ENCODE results near the gene HECA. TPM values are rescaled to one million over a fixed set of nuclear protein-coding genes. Genes with fewer than 3 reads are reported as not detected.

HECA gene
- total RNA-seq, 2 donors from 2014 or later, result 5.6 to 6.0 TPM

DNA sequence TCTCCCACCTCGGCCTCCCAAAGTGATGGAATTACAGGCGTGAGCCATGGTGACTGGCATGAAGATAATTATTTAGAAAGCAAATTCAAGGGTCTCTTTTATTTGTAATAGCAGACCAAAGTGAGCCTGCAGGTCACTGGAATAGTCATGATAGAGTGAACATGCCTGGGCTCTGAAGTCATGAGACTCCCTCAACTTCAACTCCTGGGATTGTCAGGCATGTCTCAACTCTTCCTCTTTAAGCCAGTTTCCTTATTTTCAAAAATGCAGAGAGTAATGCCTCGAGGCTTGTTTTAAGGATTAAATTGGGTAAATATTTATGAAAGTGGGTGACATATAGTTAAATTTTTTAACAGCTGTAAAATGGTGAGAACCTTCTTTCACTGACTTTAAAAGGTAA, 22.7 kb upstream of the HECA start:
- Histone ChIP-seq H3K4me3 (ENCODE audit: low read length) (no peak overlapping the region), H3K9ac (ENCODE audit: extremely low read depth, low read length, poor library complexity, severe bottlenecking) (no peak overlapping the region), H3K9me3 (ENCODE audit: control insufficient read depth, low read length) (no peaks in the 10 kb centered on the region), H3K27me3 (ENCODE audit: control insufficient read depth, insufficient read depth, low read length, poor library complexity, severe bottlenecking) (no peaks in the 10 kb centered on the region), H3K4me1 (ENCODE audit: control insufficient read depth, insufficient read depth, low read length) (no peaks in the 10 kb centered on the region), H3K36me3 (ENCODE audit: control insufficient read depth, insufficient read depth, low read length) (no peaks in the 10 kb centered on the region), H3K27ac (ENCODE audit: low read depth, low read length) (no peak overlapping the region)
- TF ChIP-seq CTCF (conservative IDR thresholded peaks at IDR 0.05), result no peak
- no peaks in the 10 kb centered on the region for H3K36me3 Mint-ChIP-seq (ENCODE audit: low read depth)
- no peaks in the 10 kb centered on the region for H3K9me3 Mint-ChIP-seq
- DNase-seq, result no peak
- peaks cover 6% of the 10 kb centered on the region for H3K27me3 Mint-ChIP-seq (ENCODE audit: insufficient read depth)
- no peak overlapping the region for H3K4me3 Mint-ChIP-seq
- 95% methylated on average over 3 of the region's 3 CpGs for WGBS, 2 experiments (ENCODE audit: insufficient coverage in 1 of 2, insufficient read length in 1 of 2)
- H3K4me1 Mint-ChIP-seq, result peaks cover 5% of the 10 kb centered on the region
- no peak overlapping the region for H3K27ac Mint-ChIP-seq

GRCh38 chr6:139112561-139112960, 22.3 kb upstream of the HECA start:
- no peak for DNase-seq
- Mint-ChIP-seq H3K4me1 (peaks cover 5% of the 10 kb centered on the region), H3K27ac (no peak overlapping the region), H3K36me3 (ENCODE audit: low read depth) (no peaks in the 10 kb centered on the region), H3K27me3 (ENCODE audit: insufficient read depth) (peaks cover 6% of the 10 kb centered on the region), H3K4me3 (no peak overlapping the region), H3K9me3 (no peaks in the 10 kb centered on the region)
- H3K27ac ChIP-seq (ENCODE audit: low read depth, low read length), result no peak overlapping the region
- no peaks in the 10 kb centered on the region for H3K27me3 ChIP-seq (ENCODE audit: control insufficient read depth, insufficient read depth, low read length, poor library complexity, severe bottlenecking)
- no peaks in the 10 kb centered on the region for H3K36me3 ChIP-seq (ENCODE audit: control insufficient read depth, insufficient read depth, low read length)
- no peak overlapping the region for H3K9ac ChIP-seq (ENCODE audit: extremely low read depth, low read length, poor library complexity, severe bottlenecking)
- no peaks in the 10 kb centered on the region for H3K9me3 ChIP-seq (ENCODE audit: control insufficient read depth, low read length)
- 94 to 100% methylated on average over 1 to 6 of the region's 7 CpGs for WGBS, 2 experiments (ENCODE audit: insufficient coverage in 1 of 2, insufficient read length in 1 of 2)
- TF ChIP-seq CTCF (conservative IDR thresholded peaks at IDR 0.05), result no peak
- no peaks in the 10 kb centered on the region for H3K4me1 ChIP-seq (ENCODE audit: control insufficient read depth, insufficient read depth, low read length)
- no peak overlapping the region for H3K4me3 ChIP-seq (ENCODE audit: low read length)

DNA sequence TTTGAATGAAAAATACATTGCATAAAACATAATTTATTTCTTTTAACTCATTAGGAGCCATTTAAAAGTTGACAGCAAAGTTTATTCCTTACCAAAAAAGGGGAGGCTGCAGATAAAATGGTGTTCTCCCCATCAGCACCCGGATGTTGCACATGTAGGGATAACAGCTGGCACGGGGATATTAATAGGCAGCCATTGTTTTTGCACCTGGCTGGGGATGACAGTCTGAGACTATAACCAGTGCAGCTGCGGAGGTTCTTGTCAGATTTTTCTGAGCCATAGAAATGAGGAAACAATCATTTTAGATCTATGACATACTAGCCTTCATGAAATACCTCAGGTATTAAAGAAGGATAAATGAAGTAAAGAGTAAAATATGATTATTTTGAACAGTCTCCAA, 20.1 kb upstream of the HECA start:
- H3K27me3 Mint-ChIP-seq (ENCODE audit: insufficient read depth), result peaks cover 6% of the 10 kb centered on the region
- H3K9ac ChIP-seq (ENCODE audit: extremely low read depth, low read length, poor library complexity, severe bottlenecking), result no peak overlapping the region

More for the DNA sequence above, 20.1 kb upstream of the HECA start:
- 93% methylated on average over 3 of the region's 3 CpGs; no CpG with 5 or more reads in 1 of the 2 experiments for WGBS, 2 experiments (ENCODE audit: insufficient coverage in 1 of 2, insufficient read length in 1 of 2)
- Mint-ChIP-seq H3K9me3 (peaks cover 10% of the 10 kb centered on the region), H3K4me1 (peaks cover 3% of the 10 kb centered on the region), H3K27ac (no peak overlapping the region), H3K4me3 (no peak overlapping the region), H3K36me3 (ENCODE audit: low read depth) (peaks cover 4% of the 10 kb centered on the region)
- H3K36me3 ChIP-seq (ENCODE audit: control insufficient read depth, insufficient read depth, low read length), result no peaks in the 10 kb centered on the region
- no peak overlapping the region for H3K4me3 ChIP-seq (ENCODE audit: low read length)
- H3K27me3 ChIP-seq (ENCODE audit: control insufficient read depth, insufficient read depth, low read length, poor library complexity, severe bottlenecking), result no peaks in the 10 kb centered on the region
- no peak for TF ChIP-seq CTCF (conservative IDR thresholded peaks at IDR 0.05)
- DNase-seq, result no peak
- no peaks in the 10 kb centered on the region for H3K4me1 ChIP-seq (ENCODE audit: control insufficient read depth, insufficient read depth, low read length)
- no peak overlapping the region for H3K27ac ChIP-seq (ENCODE audit: low read depth, low read length)
- H3K9me3 ChIP-seq (ENCODE audit: control insufficient read depth, low read length), result peaks cover 15% of the 10 kb centered on the region
